Measurements from ENCODE around the gene COL9A1.

GRCh38 chr6:70210462-70210861 lies 92.4 kb downstream of the COL9A1 start:
- TF ChIP-seq CTCF (IDR thresholded peaks at IDR 0.05; ENCODE audit: low read depth, low read length, poor library complexity, severe bottlenecking), result peak; percentile 28
- TF ChIP-seq EZH2phosphoT487 (IDR thresholded peaks at IDR 0.05; ENCODE audit: borderline replicate concordance, low read length), result no peak
